Hair follicle dermal papilla cell (primary cell): ENCODE data around the gene PSPH. TPM values are rescaled to one million over a fixed set of nuclear protein-coding genes. Genes with fewer than 3 reads are reported as not detected.

Experiments used
- small RNA-seq: library from RNA; depleted of rRNA; stranded (forward); fragments of <200 nt; gene quantifications from one replicate; pipeline ENCODE3, GENCODE V24; 2012
- total RNA-seq: library from RNA; depleted of rRNA; stranded (reverse); fragments of >200 nt; gene quantifications from 2 replicates; pipeline ENCODE4 v1.2.3, GENCODE V29; 2012

PSPH gene
- 36.9 and 39.4 TPM in 2 replicates for total RNA-seq

GRCh38 chr7:56051339-56052191 lies at the start of gene PSPH, which contains the start of gene CCT6A:
PSPH (minus strand) TSS chr7:56051444; CDS start chr7:56021212, 30,232 bp downstream.
CCT6A (plus strand) TSS chr7:56051765; CDS start chr7:56051849, 84 bp downstream.

DNA sequence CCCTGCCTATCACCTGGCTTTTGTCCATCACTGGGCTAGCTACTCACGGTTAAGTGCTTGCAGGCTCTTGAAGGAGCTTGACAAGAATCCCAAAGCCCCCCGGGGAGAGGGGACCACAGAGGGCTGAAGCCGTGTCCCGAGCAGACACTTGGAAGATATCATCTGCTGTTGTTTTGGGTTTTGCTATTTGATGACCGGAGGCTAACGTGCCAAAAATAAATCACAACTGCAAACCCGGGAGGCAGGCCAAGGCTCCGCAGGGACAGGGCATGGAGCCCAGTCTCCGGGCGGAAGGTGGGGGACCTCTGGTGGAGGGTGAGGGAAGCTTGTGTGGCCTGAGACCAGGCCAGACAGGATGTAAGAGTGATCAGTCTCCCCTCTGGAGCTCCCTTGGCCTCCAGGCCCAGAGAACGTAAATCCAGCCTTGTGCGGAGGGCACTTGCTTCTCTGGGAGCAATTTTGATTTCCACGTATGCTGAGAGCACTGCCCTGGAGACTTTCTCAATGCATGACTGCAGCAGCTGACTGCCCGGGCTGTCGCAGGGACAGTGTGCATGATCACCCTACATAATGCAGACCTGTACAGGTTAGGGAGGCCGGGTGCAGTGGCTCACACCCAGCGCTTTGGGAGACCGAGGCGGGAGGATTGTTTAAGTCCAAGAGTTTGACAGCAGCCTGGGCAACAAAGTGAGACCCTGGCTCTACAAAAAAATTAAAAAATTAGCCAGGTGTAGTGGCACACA lies 41.7 kb upstream of the PSPH start, which contains the start of gene PHKG1:
PHKG1 (minus strand) TSS at position 164 of the 743 bp plus-strand sequence. CDS start 4,011 bp downstream, outside the sequence.

DNA sequence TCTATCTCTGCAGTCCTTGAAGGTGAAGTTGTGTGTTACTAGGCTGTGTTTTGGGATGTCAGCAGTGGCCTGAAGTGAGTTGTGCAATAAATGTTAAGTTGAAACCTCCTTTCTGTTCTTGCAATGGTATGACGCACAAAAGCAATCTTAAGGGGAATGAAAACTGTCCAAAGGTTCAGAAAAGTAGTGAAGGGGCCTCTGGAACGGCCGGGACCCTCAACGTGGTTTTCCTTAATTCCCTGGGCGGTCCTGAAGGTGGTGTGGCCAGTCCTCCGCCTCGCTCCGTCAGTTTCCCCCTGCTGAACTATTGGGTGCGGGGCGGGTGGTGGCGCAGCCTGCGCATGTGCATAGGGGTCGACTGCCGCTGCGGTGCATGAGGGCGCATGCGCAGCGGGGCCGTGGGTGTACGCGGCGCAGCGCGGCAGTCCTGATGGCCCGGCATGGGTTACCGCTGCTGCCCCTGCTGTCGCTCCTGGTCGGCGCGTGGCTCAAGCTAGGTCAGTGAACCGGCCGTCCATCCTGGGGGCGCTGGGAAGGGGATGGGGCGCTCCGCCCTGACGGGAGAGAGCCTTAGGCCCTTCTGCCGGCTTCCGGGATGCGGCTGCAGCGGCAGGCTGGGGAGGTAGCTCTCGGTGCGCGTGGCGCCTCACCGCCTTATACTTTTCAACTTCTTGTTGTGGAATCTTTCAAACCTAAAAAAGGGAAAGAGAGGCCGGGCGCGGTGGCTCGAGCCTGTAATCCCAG lies 12.8 kb upstream of the PSPH start, which contains the start of gene SUMF2:
SUMF2 (plus strand) TSS at position 405 of the 744 bp plus-strand sequence; CDS start at position 431, 26 bp downstream.

DNA sequence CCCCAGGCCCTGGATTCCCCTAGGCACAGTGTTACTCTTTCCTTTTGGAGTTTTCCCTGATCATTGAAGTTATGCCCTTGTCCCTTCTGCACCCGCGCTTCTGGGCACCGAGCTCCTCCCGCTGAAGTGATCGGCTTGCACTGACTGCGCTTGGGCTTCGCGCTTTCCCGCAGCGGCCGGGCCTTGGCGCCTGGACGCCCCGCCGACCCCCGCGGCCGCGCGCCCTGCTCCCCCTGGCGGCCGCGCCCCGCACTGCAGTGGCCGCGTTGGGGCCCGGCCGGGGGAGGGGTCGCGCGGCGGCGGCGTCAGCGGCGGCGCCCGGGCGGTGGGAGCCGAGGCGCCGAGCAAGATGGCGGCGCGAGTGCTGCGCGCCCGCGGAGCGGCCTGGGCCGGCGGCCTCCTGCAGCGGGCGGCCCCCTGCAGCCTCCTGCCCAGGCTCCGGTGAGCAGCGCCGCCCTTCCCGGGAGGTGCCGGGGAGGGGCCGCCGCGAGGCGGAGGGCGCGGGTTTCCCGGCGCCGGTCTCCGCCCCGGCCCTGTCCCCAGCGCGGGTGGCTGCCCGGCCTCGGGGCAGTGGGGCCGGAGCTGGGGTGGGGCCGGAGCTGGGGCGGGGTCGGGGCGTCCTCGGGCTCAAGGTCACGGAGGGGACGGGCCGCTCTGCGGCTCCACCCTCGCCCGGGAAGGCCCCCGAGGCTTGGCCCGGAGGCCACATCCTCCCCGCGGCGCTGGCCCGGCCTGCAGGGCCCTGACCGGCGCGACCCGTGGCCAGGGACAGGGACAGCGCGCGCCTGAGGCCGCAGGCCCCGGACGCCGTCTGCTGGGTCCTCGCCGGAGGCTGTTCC lies 86.8 kb downstream of the PSPH start, which contains the start of gene NIPSNAP2:
NIPSNAP2 (plus strand) TSS at position 325 of the 839 bp plus-strand sequence; CDS start at position 350, 25 bp downstream.

Small RNA genes lying within 50 kb of the gene (small RNA-seq; reads per million reads assigned to genes)
- 0.77 reads per million, percentile 10 among the genes with 10 or more reads in this experiment for gene SNORA15
- 0.71 reads per million, percentile 8 among the genes with 10 or more reads in this experiment for gene SNORA22B

Other genes with a start within 250 kb of the PSPH start
- gene SEPTIN14, start 188.7 kb downstream of the PSPH start, total RNA-seq, result not detected in 2 replicates
- gene ZNF713, start 164.0 kb downstream of the PSPH start, total RNA-seq, result 1.3 and 1.9 TPM in 2 replicates
- 13.0 and 13.6 TPM in 2 replicates for gene MRPS17, start 99.6 kb downstream of the PSPH start, total RNA-seq
- gene NIPSNAP2, start 86.9 kb downstream of the PSPH start, total RNA-seq, result 48.5 and 50.8 TPM in 2 replicates
- 72.1 and 75.3 TPM in 2 replicates for gene CCT6A, start 321 bp upstream of the PSPH start, total RNA-seq
- 218 and 232 TPM in 2 replicates for gene SUMF2, start 12.8 kb upstream of the PSPH start, total RNA-seq
- 3.8 and 7.0 TPM in 2 replicates for gene PHKG1, start 41.5 kb upstream of the PSPH start, total RNA-seq
- gene CHCHD2, start 55.0 kb upstream of the PSPH start, total RNA-seq, result 166 and 215 TPM in 2 replicates
- not detected in 2 replicates for gene NUPR2, start 65.0 kb upstream of the PSPH start, total RNA-seq